ENCODE measurements around the gene KLF13.
"Not testable (repeated sequence)": the region's sequence is repeated elsewhere in the genome, so short reads cannot be mapped to it uniquely, and the experiment has no call there.

KLF13 gene

GRCh38 chr15:31353931-31354330, 27.3 kb downstream of the KLF13 start:
- no peak overlapping the region for H3K4me3 ChIP-seq

GRCh38 chr15:31356097-31356496, 29.5 kb downstream of the KLF13 start:
- not testable (repeated sequence) for H3K4me3 ChIP-seq
- peak overlapping the region in 8 of 21 experiments; percentile 4 to 84 (median 38) for H3K27ac ChIP-seq

More at GRCh38 chr15:31353931-31354330, 27.3 kb downstream of the KLF13 start:
- peak overlapping the region in 20 of 21 experiments; percentile 58 to 93 (median 75) for H3K27ac ChIP-seq

- peak overlapping the region in 14 of 21 experiments; percentile 4 to 84 (median 44) for H3K27ac ChIP-seq
- H3K4me3 ChIP-seq: no peak overlapping the region
These were observed 30.5 kb downstream of the KLF13 start for GRCh38 chr15:31357148-31357547.

DNA sequence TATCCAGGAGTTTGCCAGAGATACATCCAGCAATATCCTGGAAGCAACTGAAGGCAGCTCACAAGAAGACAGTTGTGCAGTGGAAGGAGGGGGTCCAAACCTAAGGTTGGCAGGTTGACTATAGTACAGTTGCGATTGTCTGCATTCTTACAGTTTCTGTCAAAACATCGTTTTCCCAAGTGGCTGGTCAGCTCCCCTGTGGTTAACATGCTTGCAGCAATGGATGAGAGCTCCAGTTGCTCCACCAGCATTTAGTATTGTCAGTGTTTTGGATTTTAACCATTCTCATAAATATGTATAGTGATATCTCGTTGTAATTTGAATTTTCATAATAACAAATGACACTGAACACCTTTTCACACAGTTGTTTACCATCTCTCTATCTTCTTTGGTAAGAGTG, 31.5 kb downstream of the KLF13 start:
- Histone ChIP-seq H3K4me3 (no peak overlapping the region), H3K27ac (peak overlapping the region in 5 of 21 experiments; percentile 4 to 84 (median 71))

DNA sequence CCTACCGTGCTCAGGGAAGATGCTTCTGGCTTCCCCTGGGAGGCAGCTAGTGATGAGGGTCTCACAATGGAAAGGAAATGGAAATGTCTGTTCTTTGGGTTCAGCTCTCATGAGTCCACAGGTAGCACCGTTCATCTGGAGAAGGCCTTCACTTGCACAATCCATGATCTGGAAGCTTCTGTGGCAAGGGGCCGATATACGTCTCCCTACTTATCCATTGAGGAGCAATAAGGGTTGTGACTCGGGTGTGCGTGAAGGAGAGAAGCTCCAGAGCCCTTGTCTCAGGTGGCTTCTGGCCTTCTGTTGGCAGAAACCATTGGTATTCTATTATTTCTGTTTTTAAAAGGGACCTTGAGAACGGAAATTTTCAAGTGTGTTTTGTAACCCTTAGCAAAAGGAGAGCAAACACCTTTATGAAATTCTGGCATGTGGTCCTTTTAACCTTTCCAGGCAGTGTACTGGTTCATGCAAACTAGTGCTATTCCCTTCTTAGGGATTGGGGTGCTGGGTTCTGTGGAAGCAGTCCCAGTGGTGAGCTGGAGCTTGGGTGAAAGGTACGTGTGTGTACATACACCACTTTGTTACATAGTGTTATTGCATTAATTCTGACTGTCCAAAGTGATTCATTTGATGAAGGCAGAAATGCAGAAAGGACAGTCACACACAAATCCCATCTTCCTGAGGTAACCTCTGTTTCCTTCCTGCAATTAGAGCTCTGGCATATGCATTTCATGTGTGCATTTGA, 32.5 kb downstream of the KLF13 start:
- H3K27ac ChIP-seq: peak overlapping the region in 11 of 21 experiments; percentile 63 to 99 (median 87)

DNA sequence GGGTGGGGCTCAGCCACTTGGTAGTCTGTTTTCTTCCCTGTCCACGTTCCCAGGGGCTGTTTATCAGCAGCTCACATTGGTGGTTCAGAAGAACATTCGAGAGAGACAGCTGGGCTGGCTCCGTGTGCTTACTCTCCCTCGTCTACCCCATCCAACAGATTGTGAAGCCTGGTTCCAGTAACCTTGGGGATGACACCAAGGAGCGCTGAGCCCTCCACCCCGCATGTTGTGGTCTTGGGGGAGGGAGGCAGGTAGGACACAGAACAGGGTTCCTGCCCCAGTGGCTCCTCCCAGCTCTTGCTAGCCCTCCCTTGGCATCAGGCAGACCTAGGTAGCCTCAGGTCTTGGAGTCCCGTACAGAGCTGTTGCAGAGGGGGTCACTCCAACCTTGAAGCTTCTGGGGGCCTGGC, 33.1 kb downstream of the KLF13 start:
- peak overlapping the region in 19 of 21 experiments; percentile 22 to 99 (median 82) for H3K27ac ChIP-seq
- no peak overlapping the region for H3K4me3 ChIP-seq

More for the DNA sequence above, 32.5 kb downstream of the KLF13 start:
- no peak overlapping the region for H3K4me3 ChIP-seq

- Histone ChIP-seq H3K4me3 (no peak overlapping the region), H3K27ac (peak overlapping the region in 20 of 21 experiments; percentile 22 to 99 (median 82))
These were observed 33.5 kb downstream of the KLF13 start for GRCh38 chr15:31360158-31360561.

DNA sequence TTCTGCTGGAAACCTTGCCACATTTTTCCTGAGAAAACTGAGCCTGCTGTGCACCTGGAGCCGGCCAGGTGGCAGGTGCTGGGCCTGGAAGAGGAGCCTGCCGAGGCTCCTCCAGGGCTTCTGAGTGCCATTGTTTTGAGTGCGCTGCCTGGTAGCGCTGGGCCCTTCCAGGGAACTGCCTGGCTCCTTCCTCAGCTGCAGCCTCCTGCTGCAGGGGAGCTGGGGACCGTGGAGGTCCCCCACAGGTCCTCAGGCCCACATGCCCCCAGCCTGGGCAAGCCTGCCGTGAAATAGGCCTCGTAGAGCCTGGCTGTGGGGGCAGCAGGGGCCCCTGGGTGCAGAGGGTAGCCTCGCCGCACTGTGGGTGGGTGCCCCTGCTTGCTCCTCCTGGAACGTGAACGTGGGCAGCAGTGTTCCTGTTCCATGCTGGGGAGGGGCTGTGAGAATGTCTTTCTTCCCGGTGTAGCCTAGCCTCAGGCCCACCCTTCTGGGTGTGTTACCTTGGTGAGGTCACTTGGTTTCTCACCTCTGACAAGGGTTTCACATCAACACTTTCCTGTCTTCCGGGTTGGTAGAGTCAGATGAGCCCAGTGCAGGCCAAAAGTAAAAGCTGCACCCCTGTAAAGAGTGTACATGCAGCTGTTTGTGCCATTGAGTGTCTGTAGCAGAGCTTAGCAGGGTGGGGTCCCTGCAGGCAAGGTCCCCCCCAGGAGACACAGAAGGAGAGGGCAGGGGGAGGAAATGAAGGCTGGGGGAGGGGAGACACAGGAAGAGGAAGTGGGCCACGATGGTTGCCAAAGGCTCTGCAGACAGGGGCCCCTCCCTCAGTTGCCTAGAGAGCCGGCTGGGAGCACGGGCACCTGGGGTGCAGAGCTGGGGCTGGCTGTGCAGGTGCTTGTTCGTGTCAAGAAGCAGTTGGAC, 34.5 kb downstream of the KLF13 start:
- peak overlapping the region in 1 of 7 experiments; percentile 6 for H3K4me3 ChIP-seq
- peak overlapping the region; percentile 41 to 99 (median 82) for H3K27ac ChIP-seq

- H3K4me3 ChIP-seq: no peak overlapping the region
These were observed 35.3 kb downstream of the KLF13 start for GRCh38 chr15:31361764-31362515.

DNA sequence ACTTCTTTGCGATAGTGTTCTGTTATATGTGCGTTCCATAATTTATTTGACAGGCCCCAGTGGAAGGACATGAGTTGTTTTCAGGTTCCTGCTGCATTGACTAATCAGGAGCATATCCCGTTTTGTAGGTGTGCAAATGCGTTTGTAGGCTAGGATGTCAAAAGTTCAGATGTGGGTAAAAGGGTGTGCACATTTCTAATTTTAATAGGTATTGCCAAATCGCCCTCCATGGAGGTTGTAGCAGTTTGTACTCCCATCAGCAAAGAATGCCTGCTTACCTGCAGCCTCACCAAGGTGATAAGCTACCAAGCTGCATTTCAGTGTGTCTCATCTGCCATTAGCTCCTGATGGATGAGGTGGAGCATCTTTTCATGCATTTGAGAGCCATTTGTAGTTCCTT, 36.3 kb downstream of the KLF13 start:
- H3K27ac ChIP-seq: peak overlapping the region in 7 of 21 experiments; percentile 6 to 99 (median 91)
- H3K4me3 ChIP-seq: no peak overlapping the region

More at GRCh38 chr15:31361764-31362515, 35.3 kb downstream of the KLF13 start:
- H3K27ac ChIP-seq: peak overlapping the region in 20 of 21 experiments; percentile 41 to 99 (median 83)

GRCh38 chr15:31364301-31365031, 37.8 kb downstream of the KLF13 start:
- Histone ChIP-seq H3K4me3 (no peak overlapping the region), H3K27ac (peak overlapping the region in 18 of 21 experiments; percentile 33 to 99 (median 78))

GRCh38 chr15:31365032-31365654, 38.5 kb downstream of the KLF13 start:
- Histone ChIP-seq H3K27ac (peak overlapping the region; percentile 30 to 99 (median 75)), H3K4me3 (no peak overlapping the region)

GRCh38 chr15:31365655-31366127, 39.1 kb downstream of the KLF13 start:
- H3K4me3 ChIP-seq: peak overlapping the region in 2 of 7 experiments; percentile 4 to 15
- peak overlapping the region; percentile 30 to 99 (median 75) for H3K27ac ChIP-seq

GRCh38 chr15:31366169-31366734, 39.6 kb downstream of the KLF13 start:
- peak overlapping the region in 1 of 7 experiments; percentile 15 for H3K4me3 ChIP-seq
- peak overlapping the region in 20 of 21 experiments; percentile 30 to 99 (median 76) for H3K27ac ChIP-seq

DNA sequence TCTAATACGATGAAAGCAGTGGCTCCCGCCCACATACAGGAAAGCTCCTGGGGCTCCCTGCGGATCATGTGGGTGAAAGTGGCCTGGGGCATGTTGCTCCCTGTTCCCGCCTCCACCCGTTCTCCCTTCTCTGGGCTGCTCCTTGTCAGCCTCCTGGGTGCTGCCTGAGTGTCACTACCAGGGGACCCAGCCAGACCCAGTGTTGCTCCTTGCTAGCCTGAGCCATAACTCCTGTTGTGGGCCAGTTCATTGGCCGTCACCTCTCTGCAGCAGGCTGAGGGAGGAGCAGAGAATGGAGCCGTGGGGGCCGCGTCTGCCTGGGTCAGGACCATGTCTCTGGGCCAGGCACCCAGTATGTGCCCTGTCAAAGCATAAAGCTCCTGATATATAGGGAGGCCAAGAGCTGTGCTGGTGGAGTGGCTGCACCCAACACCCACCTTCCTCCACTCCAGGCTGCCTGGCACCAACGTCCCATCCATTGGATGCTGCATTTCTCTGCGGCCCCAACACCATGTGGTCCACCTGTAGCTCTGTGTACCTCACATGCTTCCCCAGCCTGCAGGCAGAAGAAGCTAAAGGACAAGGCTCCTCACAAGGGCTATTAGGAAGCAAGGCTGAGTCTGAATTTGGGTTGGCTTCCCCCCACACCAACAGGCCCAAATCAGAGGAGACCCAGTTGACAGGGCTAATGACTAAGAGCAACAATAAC, 40.5 kb downstream of the KLF13 start:
- H3K4me3 ChIP-seq: no peak overlapping the region
- H3K27ac ChIP-seq: peak overlapping the region in 15 of 21 experiments; percentile 4 to 99 (median 79)

- Histone ChIP-seq H3K27ac (peak overlapping the region in 16 of 21 experiments; percentile 4 to 99 (median 78)), H3K4me3 (no peak overlapping the region)
These were observed 41.2 kb downstream of the KLF13 start for GRCh38 chr15:31367730-31368344.

GRCh38 chr15:31369727-31370126, 43.1 kb downstream of the KLF13 start:
- Histone ChIP-seq H3K27ac (peak overlapping the region in 1 of 21 experiments; percentile 10), H3K4me3 (no peak overlapping the region)
